Raji (cell line): ENCODE data around the gene CCDC85A.

Experiments
- POLR2A ChIP-seq: IDR thresholded peaks from 2 replicates; pipeline ENCODE4 v1.6.1; 2011; ENCODE audit warnings: low read depth, low read length, control low read depth; ENCODE audit not compliant: insufficient read depth

Gene CCDC85A

DNA sequence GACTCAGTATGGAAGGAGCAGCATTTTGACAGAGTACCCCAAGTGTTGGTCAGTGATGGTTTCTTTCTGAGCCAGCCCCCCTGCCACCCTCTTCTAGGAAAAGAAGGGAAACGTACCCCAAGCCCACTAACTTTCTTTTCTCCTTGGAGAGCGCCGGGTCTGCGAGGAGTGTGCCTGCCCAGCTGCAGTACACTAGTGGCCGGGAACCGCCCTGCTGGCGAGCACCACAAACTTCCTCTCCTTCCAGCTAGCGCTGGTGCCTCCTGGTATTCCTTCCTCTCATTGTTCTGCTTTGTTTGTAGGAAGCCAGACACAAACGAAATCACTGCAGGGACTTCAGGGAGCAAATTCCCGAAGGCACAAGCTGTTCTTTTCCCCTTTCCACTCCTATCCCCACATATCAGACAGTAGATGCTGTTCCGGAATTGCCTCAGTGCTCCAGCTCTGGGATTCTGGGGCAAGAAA lies 1.8 kb downstream of the CCDC85A start:
- no peak for TF ChIP-seq POLR2A

DNA sequence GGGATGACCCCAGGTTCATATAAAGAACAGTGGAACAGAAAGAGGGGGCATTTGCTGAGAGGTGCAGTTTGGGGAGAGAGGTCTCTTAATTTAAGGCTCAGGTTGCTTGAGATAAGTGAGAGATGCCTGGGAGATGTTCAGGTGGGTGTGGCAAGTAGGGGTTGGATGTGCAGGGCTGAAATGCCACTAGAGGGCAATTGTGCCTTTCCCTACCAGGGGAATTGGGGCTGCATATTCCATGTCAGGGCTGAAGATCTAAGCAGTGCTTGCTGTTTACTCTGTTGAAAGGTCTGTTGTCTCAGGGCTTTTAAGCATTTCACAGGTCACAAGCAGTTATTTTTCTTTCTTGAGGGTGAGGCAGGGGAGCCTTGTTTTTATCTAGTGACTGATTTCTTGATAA lies 7.8 kb downstream of the CCDC85A start:
- TF ChIP-seq POLR2A, result no peak

DNA sequence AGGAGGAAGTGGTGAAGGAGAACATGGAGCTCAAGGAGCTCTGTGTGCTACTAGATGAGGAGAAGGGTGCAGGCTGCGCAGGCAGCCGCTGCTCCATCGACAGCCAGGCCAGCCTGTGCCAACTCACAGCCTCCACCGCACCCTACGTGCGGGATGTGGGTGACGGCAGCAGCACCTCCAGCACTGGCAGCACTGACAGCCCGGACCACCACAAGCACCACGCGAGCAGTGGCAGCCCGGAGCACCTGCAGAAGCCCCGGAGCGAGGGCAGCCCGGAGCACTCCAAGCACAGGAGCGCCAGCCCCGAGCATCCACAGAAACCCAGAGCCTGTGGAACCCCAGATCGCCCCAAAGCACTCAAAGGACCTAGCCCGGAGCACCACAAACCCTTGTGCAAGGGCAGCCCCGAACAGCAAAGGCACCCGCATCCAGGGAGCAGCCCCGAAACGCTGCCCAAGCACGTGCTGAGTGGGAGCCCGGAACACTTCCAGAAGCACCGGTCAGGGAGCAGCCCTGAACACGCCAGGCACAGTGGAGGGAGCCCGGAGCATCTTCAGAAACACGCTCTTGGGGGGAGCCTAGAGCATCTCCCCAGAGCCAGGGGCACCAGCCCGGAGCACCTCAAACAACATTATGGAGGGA lies 9.0 kb downstream of the CCDC85A start:
- TF ChIP-seq POLR2A, result no peak

DNA sequence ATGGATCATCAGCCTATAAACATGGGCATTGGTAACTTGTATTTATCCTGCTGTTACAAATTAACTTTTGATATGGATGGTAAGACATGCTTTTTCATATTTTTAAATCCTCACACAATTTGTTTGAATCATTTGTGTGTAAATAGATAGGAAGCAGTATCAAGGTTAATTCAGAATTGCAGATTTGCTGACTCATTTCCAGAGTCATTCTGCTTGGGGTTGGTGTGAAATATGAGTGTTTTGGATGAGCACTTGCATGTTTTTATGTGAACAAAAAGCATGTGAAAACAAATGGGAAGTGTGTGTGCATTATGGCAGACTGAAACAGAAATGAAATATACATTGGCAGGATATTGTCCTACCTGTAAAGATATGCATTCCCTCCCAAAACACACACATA lies 11.8 kb downstream of the CCDC85A start:
- no peak for TF ChIP-seq POLR2A

DNA sequence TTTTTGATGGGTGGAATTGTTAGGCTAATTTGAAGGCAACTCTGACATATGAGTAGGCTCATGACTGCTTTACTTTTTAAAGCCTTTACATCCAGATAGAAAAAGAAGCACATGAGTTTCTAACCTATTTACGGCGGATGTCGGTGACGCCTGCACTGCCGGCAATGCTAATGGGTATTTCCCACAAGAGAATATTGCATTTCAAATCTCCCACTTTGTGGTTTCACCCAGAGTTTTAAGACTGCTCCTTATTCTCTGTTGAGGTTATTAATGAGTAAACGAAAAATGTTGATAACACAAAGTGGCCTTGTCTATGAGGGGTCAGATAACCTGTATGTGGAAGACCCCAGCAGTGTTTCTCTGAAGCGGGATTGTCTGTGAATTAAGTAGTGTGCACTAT lies 14.0 kb downstream of the CCDC85A start:
- TF ChIP-seq POLR2A, result no peak

DNA sequence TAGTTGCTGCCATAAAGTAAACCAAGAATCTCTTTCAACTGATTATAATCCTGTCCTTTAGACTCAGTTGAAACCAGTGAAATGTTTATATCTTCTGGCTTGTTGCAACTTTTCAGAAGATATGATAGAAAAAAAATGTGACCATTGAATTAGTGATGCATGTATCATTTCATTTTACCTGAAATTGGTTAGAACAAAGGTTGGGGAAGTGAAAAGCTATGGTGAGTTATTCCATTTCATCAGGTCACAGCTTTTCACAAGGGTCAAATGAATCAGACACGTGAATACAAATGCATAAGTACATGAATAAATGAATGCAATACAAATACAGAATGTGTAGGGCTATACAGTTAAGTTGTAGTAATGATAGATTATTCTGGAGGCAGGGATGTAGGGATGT lies 15.1 kb downstream of the CCDC85A start:
- no peak for TF ChIP-seq POLR2A

DNA sequence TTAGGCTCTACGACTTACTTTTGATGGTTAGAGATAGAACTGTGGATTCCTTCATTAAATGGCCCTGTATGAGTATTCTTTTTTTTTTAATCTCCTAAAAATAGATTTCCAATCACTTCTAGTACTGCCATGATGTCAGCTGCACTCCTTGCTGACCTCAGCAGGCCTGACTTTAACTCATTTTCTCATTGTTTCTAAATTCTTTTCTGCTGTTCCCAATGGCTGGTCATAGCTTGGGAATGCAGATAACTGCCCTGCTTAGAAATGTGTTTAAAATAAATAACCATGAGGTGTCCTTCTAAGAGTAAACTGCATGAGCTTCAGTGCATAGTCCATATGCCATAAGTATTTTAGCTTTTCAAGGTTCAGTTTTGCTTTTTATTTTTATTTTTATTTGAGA lies 15.7 kb downstream of the CCDC85A start:
- TF ChIP-seq POLR2A, result no peak

DNA sequence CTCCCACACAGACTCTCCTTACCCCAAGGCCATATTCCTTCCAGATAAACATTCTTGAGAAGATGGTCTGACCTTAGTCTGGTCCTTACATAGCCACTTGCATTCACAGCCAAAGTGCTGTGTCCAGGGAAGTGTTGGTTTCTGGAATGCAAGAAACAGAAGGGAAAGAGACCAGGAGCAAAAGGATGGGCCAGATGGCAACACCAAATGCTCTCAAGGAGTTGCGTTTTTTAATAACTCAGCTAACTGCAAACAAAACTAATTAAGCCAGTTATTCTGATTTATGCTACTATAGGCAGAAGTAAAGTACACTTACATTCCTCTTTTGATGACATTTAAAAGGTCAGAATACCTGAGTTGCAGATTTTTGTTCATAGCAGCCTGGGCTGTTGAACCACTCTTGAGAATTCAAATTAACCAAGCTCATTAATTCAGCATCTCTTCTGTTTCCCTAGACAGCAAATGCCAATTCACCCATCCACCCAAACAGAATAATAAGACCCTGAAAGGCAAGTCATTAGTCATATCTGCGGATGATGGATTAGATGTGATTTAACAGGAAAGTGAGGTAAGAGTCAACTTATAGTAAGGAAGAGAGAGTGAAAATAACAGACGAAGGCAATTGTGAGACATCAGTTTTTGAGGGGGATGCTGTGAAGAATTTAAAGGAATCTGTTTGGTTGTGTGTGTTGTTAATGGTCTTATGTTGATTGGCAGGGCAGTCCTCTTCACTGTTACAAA lies 18.8 kb downstream of the CCDC85A start:
- TF ChIP-seq POLR2A, result no peak

DNA sequence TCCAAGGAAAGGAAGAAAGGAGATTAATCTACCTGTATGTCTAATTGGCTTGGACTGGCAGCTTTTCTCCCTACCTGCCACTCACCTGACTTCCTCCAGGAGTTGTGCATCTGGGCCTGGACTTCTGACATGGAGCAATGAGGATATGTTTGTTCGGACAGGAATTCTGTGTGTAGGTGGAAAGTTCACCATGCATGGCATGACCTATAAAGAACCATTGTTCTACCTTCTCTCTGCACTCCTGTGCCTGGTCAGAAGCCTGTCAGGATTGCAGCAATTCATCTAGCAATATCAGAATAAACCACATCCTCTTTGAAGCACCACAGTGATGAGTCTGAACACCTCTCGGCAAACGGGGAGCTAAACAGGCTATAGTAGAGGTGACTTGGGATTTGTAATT lies 20.8 kb downstream of the CCDC85A start:
- TF ChIP-seq POLR2A, result no peak

DNA sequence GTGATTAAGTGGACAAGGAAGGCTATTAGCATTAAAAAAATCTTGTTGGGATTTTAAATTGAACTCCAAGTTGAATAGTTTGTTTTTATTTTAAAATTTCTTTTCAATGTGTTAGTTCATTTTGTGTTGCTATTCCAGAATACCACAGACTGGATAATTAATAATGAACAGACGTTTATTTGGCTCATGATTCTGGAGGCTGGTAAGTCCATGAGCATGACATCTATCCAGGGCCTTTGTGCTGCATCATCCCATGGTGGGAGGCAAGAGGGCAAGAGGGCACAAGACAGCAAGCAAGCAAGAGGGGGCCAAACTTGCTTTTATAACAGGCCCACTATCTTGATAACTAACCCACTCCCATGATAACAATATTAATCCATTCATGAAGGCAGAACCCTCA lies 22.5 kb downstream of the CCDC85A start:
- no peak for TF ChIP-seq POLR2A

DNA sequence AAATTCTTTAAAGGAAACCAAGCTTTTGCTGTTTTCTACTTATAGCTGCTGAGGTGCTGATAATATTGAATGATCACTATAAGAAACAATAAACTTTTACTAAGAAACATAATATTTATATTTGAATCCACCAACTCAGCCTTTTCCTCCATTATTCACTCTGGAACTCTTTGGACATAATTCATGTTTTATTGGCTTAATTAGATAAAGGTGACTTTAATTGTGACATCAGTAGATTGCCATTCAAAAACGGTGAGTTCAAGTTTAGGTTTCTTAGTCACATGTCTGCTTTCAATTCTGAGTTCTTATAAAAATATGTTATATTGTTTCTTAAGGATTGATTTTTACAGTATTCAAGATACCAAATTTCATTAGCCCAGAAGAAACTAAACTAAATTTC lies 24.0 kb downstream of the CCDC85A start:
- no peak for TF ChIP-seq POLR2A

DNA sequence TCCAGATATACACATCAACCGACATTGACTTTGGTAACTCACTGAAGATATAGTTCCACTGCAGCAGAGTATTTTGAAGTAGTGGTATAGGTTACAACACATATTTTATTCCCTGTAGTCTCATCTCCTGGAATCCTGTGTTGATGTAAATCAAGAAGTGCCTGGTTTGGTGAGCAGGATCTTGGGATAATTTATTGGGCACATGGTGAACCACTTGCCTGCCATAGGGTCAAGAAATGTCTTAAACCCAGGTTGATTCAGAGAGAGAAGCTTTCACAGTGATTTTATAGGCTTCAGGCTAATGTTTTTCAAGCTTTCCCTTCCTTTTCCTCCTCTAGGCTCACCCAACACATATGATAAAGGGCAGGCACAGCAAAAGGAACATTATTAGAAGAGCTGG lies 24.6 kb downstream of the CCDC85A start:
- TF ChIP-seq POLR2A, result no peak

DNA sequence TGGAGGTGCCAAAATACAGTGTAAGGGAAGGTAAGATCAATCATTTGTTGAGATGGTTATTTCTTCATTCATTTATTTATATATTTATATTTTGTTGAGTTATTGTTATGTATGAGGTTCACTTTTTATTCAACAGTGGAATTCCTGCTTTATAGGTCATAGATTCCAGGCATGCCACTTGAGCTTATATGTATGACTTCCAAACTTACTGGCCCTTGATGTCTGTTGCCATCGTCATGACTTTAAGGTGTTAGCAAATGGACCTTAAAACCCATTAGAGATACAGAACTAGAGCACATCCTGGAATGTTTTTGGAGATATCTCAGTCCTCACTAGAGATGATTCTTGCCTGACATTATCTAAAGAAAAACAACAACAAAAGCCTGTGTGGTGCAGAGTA lies 25.9 kb downstream of the CCDC85A start:
- TF ChIP-seq POLR2A, result no peak

DNA sequence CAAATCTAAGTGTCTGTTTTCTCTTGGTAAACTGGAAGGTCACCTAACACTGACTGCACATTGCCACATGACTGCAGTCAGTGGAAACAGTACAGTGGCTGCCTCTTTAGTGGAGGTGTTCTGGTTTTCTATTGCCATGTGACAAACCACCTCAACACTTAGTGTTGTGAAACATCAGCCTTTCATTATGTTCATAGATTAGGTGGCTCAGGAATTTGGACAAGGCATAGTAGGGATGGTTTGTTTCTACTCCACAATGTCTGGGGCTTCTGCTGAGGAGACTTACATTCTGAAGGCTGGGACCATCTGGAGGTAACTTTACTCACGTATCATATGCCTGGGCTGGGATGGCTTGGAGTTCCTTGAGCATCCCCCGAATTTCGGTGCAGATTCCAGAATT lies 26.5 kb downstream of the CCDC85A start:
- no peak for TF ChIP-seq POLR2A

DNA sequence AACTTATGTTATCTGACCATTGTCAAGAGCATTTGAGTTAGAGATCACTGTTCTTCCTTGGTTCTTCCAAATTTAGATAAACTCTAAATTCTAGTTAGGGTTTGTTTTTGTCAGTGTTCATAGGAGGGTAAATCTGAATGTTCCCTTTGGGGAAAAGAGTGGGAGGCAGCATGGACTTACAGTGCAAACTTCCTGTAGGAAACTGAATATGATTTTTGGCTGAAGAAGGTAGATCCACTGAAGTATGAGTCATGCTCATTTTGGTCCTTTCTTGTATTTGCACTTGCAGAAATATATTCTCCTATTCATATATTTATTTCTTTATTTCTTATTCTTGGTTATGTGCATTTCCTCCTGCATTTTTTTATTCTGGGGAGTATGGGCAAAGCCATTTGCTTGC lies 27.3 kb downstream of the CCDC85A start:
- TF ChIP-seq POLR2A, result no peak

DNA sequence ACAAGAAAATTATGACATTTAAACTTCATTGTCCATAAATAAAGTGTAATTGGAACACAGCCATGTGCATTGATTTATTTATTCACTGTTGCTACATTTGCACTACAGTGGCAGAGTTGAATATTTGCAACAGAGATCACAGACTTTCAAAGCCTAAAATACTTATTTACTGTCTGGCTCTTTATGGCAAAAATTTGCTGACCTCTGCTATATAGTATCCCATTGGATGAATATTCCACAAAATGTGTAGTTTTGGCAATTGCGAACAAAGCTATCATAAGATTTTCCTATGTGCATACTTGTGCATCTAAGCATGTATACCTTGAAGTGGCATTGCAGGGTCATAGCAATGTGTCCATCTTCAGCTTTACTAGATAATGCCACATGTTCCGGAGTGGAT lies 32.1 kb downstream of the CCDC85A start:
- TF ChIP-seq POLR2A, result no peak

DNA sequence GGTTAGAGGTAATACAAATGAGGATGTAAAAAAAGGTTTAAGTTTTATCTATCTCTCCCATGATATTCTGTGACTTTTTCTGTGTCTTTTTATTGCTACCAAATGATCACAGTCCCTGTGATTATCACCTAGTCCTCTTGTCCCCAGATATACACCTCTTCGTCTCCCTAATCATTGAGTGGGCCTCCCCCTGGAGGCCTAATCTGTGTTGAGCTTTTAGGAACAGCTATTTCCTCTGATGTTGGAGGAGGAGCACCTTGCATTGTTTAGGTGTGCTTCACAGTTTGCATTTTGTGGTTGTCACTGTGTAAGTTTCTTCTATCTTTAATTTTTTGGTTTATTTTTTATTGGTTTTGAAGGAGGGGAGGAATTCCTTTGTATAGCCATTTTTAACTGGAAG lies 33.3 kb downstream of the CCDC85A start:
- no peak for TF ChIP-seq POLR2A
